SU-DHL-6 (cell line): Measurements from ENCODE around the gene KLHL18.

Experiments used
- H2AFZ ChIP-seq: fragments of 200-600 bp; sonication (generic); 2 replicates; pipeline ENCODE4 v1.6.1; 2014; ENCODE audit warnings: low read depth, mild to moderate bottlenecking, moderate library complexity, mixed read lengths, antibody characterized with exemption, low read length; ENCODE audit not compliant: severe bottlenecking
- H3F3A ChIP-seq: fragments of 200-600 bp; shearing (Covaris generic); 2 replicates; pipeline ENCODE4 v1.6.0; 2016; ENCODE audit warnings: antibody characterized with exemption, mild to moderate bottlenecking; ENCODE audit not compliant: insufficient read depth
- H3K27ac ChIP-seq: fragments of 200-600 bp; sonication (generic); 2 replicates; pipeline ENCODE4 v1.5.1; 2016; ENCODE audit warnings: low read depth, mild to moderate bottlenecking, low read length, moderate library complexity, mixed read lengths
- H3K27me3 ChIP-seq: fragments of 200-600 bp; sonication (generic), shearing (Covaris generic); 2 replicates; pipeline ENCODE4 v1.6.0; 2014; ENCODE audit warnings: mild to moderate bottlenecking, low read length
- H3K36me3 ChIP-seq: fragments of 200-600 bp; sonication (generic); 2 replicates; pipeline ENCODE4 v1.6.1; 2014; ENCODE audit warnings: mild to moderate bottlenecking, low read length, mixed read lengths
- H3K4me2 ChIP-seq: fragments of 300-600, 200-600 bp; shearing (Covaris generic), sonication (generic); 2 replicates; pipeline ENCODE4 v1.6.0; 2014; ENCODE audit warnings: low read length, low read depth, mild to moderate bottlenecking; ENCODE audit not compliant: poor library complexity, severe bottlenecking
- H3K4me3 ChIP-seq: fragments of 200-600 bp; sonication (generic); 2 replicates; pipeline ENCODE4 v1.5.1; 2014; ENCODE audit warnings: antibody characterized with exemption, low read length, mild to moderate bottlenecking, mixed read lengths; ENCODE audit not compliant: insufficient read depth, poor library complexity, severe bottlenecking
- H3K79me2 ChIP-seq: fragments of 200-600 bp; sonication (generic); 2 replicates; pipeline ENCODE4 v1.6.1; 2014; ENCODE audit warnings: mild to moderate bottlenecking, low read length, moderate library complexity; ENCODE audit not compliant: insufficient read depth
- H3K9ac ChIP-seq: fragments of 200-600 bp; sonication (generic); 2 replicates; pipeline ENCODE4 v1.7.0; 2014; ENCODE audit warnings: mild to moderate bottlenecking, low read length
- H3K9me2 ChIP-seq: fragments of 200-600 bp; sonication (generic); replicated peaks from 2 replicates; pipeline ENCODE4 v1.6.1; 2014; ENCODE audit warnings: low read length; ENCODE audit not compliant: insufficient read depth
- H3K9me3 ChIP-seq: fragments of 200-600 bp; sonication (generic); 2 replicates; pipeline ENCODE4 v1.6.1; 2014; ENCODE audit warnings: low read length, mixed read lengths; ENCODE audit not compliant: insufficient read depth
- H4K20me1 ChIP-seq: fragments of 200-600 bp; sonication (generic); 2 replicates; pipeline ENCODE4 v1.6.1; 2014; ENCODE audit warnings: low read depth, mild to moderate bottlenecking, antibody characterized with exemption, low read length, moderate library complexity, mixed read lengths
- EZH2phosphoT487 ChIP-seq: fragments of 200-600 bp; sonication (generic), shearing (Covaris generic); conservative IDR thresholded peaks from 2 replicates; pipeline ENCODE4 v1.6.1; 2018; ENCODE audit warnings: mild to moderate bottlenecking, antibody characterized with exemption, low read length, moderate library complexity, mixed read lengths
- TF ChIP-seq, protein P1 (sequence below): fragments of 200-600 bp; sonication (generic); IDR thresholded peaks from one replicate; pipeline ENCODE4 v1.5.1; 2017; ENCODE audit warnings: antibody characterized with exemption, mild to moderate bottlenecking, low read length, moderate library complexity; ENCODE audit not compliant: insufficient read depth, poor library complexity, severe bottlenecking

KLHL18 gene

GRCh38 chr3:47267490-47267824 lies 15.3 kb upstream of the KLHL18 start:
- H3F3A ChIP-seq = no peaks in the 10 kb centered on the region

GRCh38 chr3:47270526-47270925 lies 12.2 kb upstream of the KLHL18 start:
- Histone ChIP-seq H3K4me3 (no peak overlapping the region), H3F3A (no peaks in the 10 kb centered on the region), H3K9me2 (no peaks in the 10 kb centered on the region), H2AFZ (no peak overlapping the region), H3K4me2 (no peak overlapping the region), H3K36me3 (no peaks in the 10 kb centered on the region), H3K9me3 (no peaks in the 10 kb centered on the region), H3K79me2 (no peaks in the 10 kb centered on the region), H4K20me1 (no peaks in the 10 kb centered on the region), H3K9ac (no peak overlapping the region), H3K27ac (no peak overlapping the region), H3K27me3 (no peaks in the 10 kb centered on the region)
- TF ChIP-seq EZH2phosphoT487 = no peak
- TF ChIP-seq, protein P1, sequence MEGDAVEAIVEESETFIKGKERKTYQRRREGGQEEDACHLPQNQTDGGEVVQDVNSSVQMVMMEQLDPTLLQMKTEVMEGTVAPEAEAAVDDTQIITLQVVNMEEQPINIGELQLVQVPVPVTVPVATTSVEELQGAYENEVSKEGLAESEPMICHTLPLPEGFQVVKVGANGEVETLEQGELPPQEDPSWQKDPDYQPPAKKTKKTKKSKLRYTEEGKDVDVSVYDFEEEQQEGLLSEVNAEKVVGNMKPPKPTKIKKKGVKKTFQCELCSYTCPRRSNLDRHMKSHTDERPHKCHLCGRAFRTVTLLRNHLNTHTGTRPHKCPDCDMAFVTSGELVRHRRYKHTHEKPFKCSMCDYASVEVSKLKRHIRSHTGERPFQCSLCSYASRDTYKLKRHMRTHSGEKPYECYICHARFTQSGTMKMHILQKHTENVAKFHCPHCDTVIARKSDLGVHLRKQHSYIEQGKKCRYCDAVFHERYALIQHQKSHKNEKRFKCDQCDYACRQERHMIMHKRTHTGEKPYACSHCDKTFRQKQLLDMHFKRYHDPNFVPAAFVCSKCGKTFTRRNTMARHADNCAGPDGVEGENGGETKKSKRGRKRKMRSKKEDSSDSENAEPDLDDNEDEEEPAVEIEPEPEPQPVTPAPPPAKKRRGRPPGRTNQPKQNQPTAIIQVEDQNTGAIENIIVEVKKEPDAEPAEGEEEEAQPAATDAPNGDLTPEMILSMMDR = no peak

More at GRCh38 chr3:47267490-47267824, 15.3 kb upstream of the KLHL18 start:
- H3K9ac ChIP-seq = no peak overlapping the region
- H3K27me3 ChIP-seq = no peaks in the 10 kb centered on the region
- no peak overlapping the region for H3K4me3 ChIP-seq
- no peaks in the 10 kb centered on the region for H3K9me3 ChIP-seq
- no peaks in the 10 kb centered on the region for H3K36me3 ChIP-seq
- no peaks in the 10 kb centered on the region for H3K79me2 ChIP-seq
- TF ChIP-seq, protein P1 = no peak
- TF ChIP-seq EZH2phosphoT487 = no peak
- no peak overlapping the region for H2AFZ ChIP-seq
- no peak overlapping the region for H3K27ac ChIP-seq
- H3K4me2 ChIP-seq = no peak overlapping the region
- no peaks in the 10 kb centered on the region for H4K20me1 ChIP-seq
- no peaks in the 10 kb centered on the region for H3K9me2 ChIP-seq

DNA sequence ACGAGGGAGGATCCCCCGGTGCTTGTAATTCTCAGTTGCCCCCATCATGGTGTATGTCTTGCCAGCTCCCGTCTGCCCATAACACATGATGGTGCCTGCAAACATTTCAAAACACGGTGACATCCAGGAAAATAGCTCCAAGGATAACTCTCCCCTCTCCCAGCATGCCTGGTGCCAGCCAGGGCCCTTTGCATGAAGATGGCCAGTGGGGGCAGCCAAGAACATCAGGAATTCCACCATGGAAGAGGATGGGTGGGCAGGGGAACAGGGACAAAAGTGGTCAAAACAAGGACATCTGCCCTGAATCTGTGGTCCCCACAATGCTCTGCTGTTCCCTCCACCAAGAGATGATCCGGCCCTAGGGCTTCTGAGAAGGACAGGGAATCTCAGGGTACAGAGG lies 9.2 kb upstream of the KLHL18 start:
- Histone ChIP-seq H3F3A (no peaks in the 10 kb centered on the region), H3K9ac (no peak overlapping the region), H3K9me3 (no peaks in the 10 kb centered on the region), H2AFZ (no peak overlapping the region), H3K9me2 (no peaks in the 10 kb centered on the region), H4K20me1 (no peaks in the 10 kb centered on the region), H3K36me3 (no peaks in the 10 kb centered on the region), H3K27ac (no peak overlapping the region), H3K4me2 (no peak overlapping the region), H3K79me2 (no peaks in the 10 kb centered on the region), H3K27me3 (no peaks in the 10 kb centered on the region), H3K4me3 (no peak overlapping the region)
- TF ChIP-seq EZH2phosphoT487 = no peak
- TF ChIP-seq, protein P1 = no peak

DNA sequence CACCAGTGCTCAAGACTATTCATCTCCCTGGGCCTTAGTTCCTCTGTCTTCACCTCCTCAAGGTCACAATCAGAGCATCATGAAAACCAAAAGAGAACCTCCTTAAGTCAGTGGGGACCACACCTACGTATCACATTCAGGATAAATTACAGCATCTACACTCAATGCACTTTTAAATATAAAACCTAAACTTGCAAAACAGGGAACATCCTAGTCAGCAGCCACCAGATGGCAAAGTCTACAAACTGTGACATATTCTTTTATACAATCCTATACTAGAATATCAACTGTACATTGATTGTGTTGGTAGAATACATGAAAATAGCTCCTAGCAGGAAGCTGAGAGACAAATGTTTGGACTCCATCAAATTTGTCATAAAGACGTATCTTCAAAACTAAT lies 8.1 kb upstream of the KLHL18 start:
- Histone ChIP-seq H3F3A (no peaks in the 10 kb centered on the region), H3K27me3 (no peaks in the 10 kb centered on the region), H3K9ac (no peak overlapping the region), H3K9me3 (no peaks in the 10 kb centered on the region), H3K4me2 (no peak overlapping the region), H3K36me3 (no peaks in the 10 kb centered on the region), H3K79me2 (no peaks in the 10 kb centered on the region), H3K27ac (no peak overlapping the region), H2AFZ (no peak overlapping the region), H3K4me3 (no peak overlapping the region), H4K20me1 (no peaks in the 10 kb centered on the region), H3K9me2 (no peaks in the 10 kb centered on the region)
- no peak for TF ChIP-seq EZH2phosphoT487
- TF ChIP-seq, protein P1 = no peak
